Gastrocnemius medialis (tissue), 4 donors: ENCODE data around the gene SLC9A5.

Source experiments
- POLR2A ChIP-seq, 2 donors: fragments of 450-650 bp; IDR thresholded peaks; one replicate each; pipeline ENCODE4 v1.6.1; 2017; ENCODE audit warnings: antibody characterized with exemption in 2 of 2, mild to moderate bottlenecking in 2 of 2, moderate library complexity in 2 of 2
- TF ChIP-seq, protein P1 (sequence below), 5 experiments: fragments of 450-650 bp in 3 of 5; fragments of 200-600 bp in 2 of 5; sonication (generic) in 2 of 5; IDR thresholded peaks in 4 of 5; conservative IDR thresholded peaks in 1 of 5; 1 replicate in 4 of 5; 2 replicates in 1 of 5; pipeline ENCODE4 v1.5.1; 2016 to 2019; ENCODE audit warnings: antibody characterized with exemption in 5 of 5, mild to moderate bottlenecking in 3 of 5, moderate library complexity in 3 of 5

GRCh38 chr16:67312719-67313118, 63.9 kb downstream of the SLC9A5 start:
- TF ChIP-seq, protein P1, sequence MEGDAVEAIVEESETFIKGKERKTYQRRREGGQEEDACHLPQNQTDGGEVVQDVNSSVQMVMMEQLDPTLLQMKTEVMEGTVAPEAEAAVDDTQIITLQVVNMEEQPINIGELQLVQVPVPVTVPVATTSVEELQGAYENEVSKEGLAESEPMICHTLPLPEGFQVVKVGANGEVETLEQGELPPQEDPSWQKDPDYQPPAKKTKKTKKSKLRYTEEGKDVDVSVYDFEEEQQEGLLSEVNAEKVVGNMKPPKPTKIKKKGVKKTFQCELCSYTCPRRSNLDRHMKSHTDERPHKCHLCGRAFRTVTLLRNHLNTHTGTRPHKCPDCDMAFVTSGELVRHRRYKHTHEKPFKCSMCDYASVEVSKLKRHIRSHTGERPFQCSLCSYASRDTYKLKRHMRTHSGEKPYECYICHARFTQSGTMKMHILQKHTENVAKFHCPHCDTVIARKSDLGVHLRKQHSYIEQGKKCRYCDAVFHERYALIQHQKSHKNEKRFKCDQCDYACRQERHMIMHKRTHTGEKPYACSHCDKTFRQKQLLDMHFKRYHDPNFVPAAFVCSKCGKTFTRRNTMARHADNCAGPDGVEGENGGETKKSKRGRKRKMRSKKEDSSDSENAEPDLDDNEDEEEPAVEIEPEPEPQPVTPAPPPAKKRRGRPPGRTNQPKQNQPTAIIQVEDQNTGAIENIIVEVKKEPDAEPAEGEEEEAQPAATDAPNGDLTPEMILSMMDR (IDR thresholded peaks at IDR 0.05 in 4 of 5, conservative IDR thresholded peaks at IDR 0.05 in 1 of 5), result no peak
- no peak for TF ChIP-seq POLR2A (IDR thresholded peaks at IDR 0.05)
